Transverse colon (tissue), 4 donors: ENCODE results near the gene HSD11B2. TPM values are rescaled to one million over a fixed set of nuclear protein-coding genes. Genes with fewer than 3 reads are reported as not detected.
A peak's percentile ranks its signal among the peaks of the same experiment; 100 is the strongest.

Experiments used
- DNase-seq: peaks from one replicate; pipeline ENCODE4 v3.0.0-alpha.2; 2019
- H3K27ac ChIP-seq, 4 donors: fragments of 200-600 bp; sonication (generic); 2 replicates each; pipeline ENCODE4 v1.5.1; 2016 to 2018; ENCODE audit warnings: inconsistent platforms in 4 of 4
- H3K27me3 ChIP-seq: fragments of 200-600 bp; sonication (generic); 2 replicates; pipeline ENCODE4 v1.5.1; 2017; ENCODE audit warnings: inconsistent platforms
- H3K36me3 ChIP-seq, 4 donors: fragments of 200-600 bp; sonication (generic); 2 replicates each; pipeline ENCODE4 v1.5.1; 2017 to 2019; ENCODE audit warnings: inconsistent platforms in 4 of 4
- H3K4me1 ChIP-seq, 4 donors: fragments of 200-600 bp; sonication (generic); 2 replicates each; pipeline ENCODE4 v1.5.1; 2017 to 2020; ENCODE audit warnings: inconsistent platforms in 4 of 4
- H3K4me3 ChIP-seq, 4 donors: fragments of 200-600 bp; sonication (generic); 1 replicate in 1 of 4; 2 replicates in 3 of 4; pipeline versions ENCODE4 v1.5.1 to v1.6.1; 2017 to 2019; ENCODE audit warnings: inconsistent platforms in 4 of 4
- H3K9me3 ChIP-seq, 2 donors: fragments of 200-600 bp; sonication (generic); 2 replicates each; pipeline ENCODE4 v1.5.1; 2017 to 2019; ENCODE audit warnings: inconsistent platforms in 2 of 2
- CTCF ChIP-seq, 5 experiments: fragments of 200-600 bp in 3 of 5; fragments of 450-650 bp in 2 of 5; sonication (generic) in 3 of 5; IDR thresholded peaks; 1 replicate in 2 of 5; 2 replicates in 3 of 5; pipeline ENCODE4 v1.5.1; 2016 to 2017; ENCODE audit warnings: antibody characterized with exemption in 5 of 5, inconsistent platforms in 3 of 5, mild to moderate bottlenecking in 2 of 5, moderate library complexity in 1 of 5
- EP300 ChIP-seq: sonication (generic); formaldehyde crosslinking; IDR thresholded peaks from one replicate; pipeline ENCODE4 v1.6.1; 2017; ENCODE audit warnings: antibody characterized with exemption, low read depth
- POLR2A ChIP-seq: fragments of 450-650 bp; IDR thresholded peaks from one replicate; pipeline ENCODE4 v1.6.1; 2016; ENCODE audit warnings: antibody characterized with exemption, mild to moderate bottlenecking, moderate library complexity
- POLR2AphosphoS5 ChIP-seq, 3 donors: sonication (generic); formaldehyde crosslinking; IDR thresholded peaks; one replicate each; pipeline ENCODE4 v1.6.1; 2016; ENCODE audit warnings: antibody characterized with exemption in 3 of 3
- WGBS, 2 donors: methylation state at CpG; one replicate each; pipeline ENCODE4 v1.1.5; 2018; ENCODE audit warnings: low coverage in 1 of 2; 5-methylcytosine and 5-hydroxymethylcytosine counted together
- in situ Hi-C, 4 donors: fragments of 200-750 bp; cut with MboI; loops; one replicate each; pipeline versions ENCODE4 v1.15.0 to v1.15.1; 2017; ENCODE audit warnings: low sequenced_read_pairs in 3 of 4, low pct_ligation_motif_present in 1 of 4, low pct_unique_long_range_greater_than_20kb in 1 of 4
- intact Hi-C: fragments of 100-400 bp; cut with DNase I; formaldehyde crosslinking; loops from one replicate; pipeline ENCODE4 v1.15.1; 2023; ENCODE audit warnings: low total_unique reads
- total RNA-seq, 4 donors: library from RNA; depleted of rRNA; stranded (reverse); fragments of >200 nt; gene quantifications; one replicate each; pipeline ENCODE4 v1.1.0, GENCODE V29; 2016

The HSD11B2 gene
- total RNA-seq, 4 donors from 2014 or later, result 667 to 1,081 (median 790) TPM

- TF ChIP-seq EP300 (no peak), POLR2AphosphoS5 (IDR thresholded peaks at IDR 0.05) (peak; percentile 68 to 89 (median 88)), POLR2A (peak; percentile 88), CTCF (IDR thresholded peaks at IDR 0.05) (no peak)
- 57 to 59% methylated on average over 1 to 5 of the region's 5 CpGs for WGBS, 2 donors
- Histone ChIP-seq H3K27me3 (no peaks in the 10 kb centered on the region), H3K9me3 (no peaks in the 10 kb centered on the region), H3K27ac (peak overlapping the region; percentile 90 to 95 (median 94)), H3K36me3 (no peaks in the 10 kb centered on the region), H3K4me1 (peaks cover 66 to 76% (median 75%) of the 10 kb centered on the region in 4 donors), H3K4me3 (no peak overlapping the region)
- peak; percentile 83 for DNase-seq
- in situ Hi-C loops, result no loop called here
- intact Hi-C loops, result no loop called here
Observed at GRCh38 chr16:67463059-67463458, 32.1 kb downstream of the HSD11B2 start.

GRCh38 chr16:67463691-67464090, 32.8 kb downstream of the HSD11B2 start:
- DNase-seq, result no peak
- H3K4me3 ChIP-seq, result no peak overlapping the region
- H3K27ac ChIP-seq, result peak overlapping the region; percentile 90 to 95 (median 94)
- peaks cover 62 to 70% (median 70%) of the 10 kb centered on the region in 4 donors for H3K4me1 ChIP-seq
- no peak for TF ChIP-seq POLR2AphosphoS5 (IDR thresholded peaks at IDR 0.05)
- TF ChIP-seq CTCF (IDR thresholded peaks at IDR 0.05), result no peak
- no peak for TF ChIP-seq POLR2A
- no peak for TF ChIP-seq EP300
- intact Hi-C loops (loop anchor here (2.0 kb wide), 1 partner anchor 35 kb away; no protein-coding TSS in a partner anchor), in situ Hi-C loops (no loop called here)
- H3K9me3 ChIP-seq, result no peaks in the 10 kb centered on the region
- H3K36me3 ChIP-seq, result no peaks in the 10 kb centered on the region
- H3K27me3 ChIP-seq, result no peaks in the 10 kb centered on the region
- WGBS, 2 donors, result 94% methylated on average over 4 of the region's 4 CpGs; no CpG with 5 or more reads in 1 of the 2 donors

GRCh38 chr16:67464565-67464964, 33.6 kb downstream of the HSD11B2 start:
- no peak for TF ChIP-seq EP300
- no peak for TF ChIP-seq CTCF (IDR thresholded peaks at IDR 0.05)
- no peak for TF ChIP-seq POLR2A
- TF ChIP-seq POLR2AphosphoS5 (IDR thresholded peaks at IDR 0.05), result no peak
- 83% methylated on average over 2 of the region's 2 CpGs; no CpG with 5 or more reads in 1 of the 2 donors for WGBS, 2 donors
- Histone ChIP-seq H3K27me3 (no peaks in the 10 kb centered on the region), H3K27ac (peak overlapping the region; percentile 90 to 95 (median 94)), H3K9me3 (no peaks in the 10 kb centered on the region), H3K36me3 (no peaks in the 10 kb centered on the region), H3K4me1 (peaks cover 53 to 66% (median 61%) of the 10 kb centered on the region in 4 donors), H3K4me3 (no peak overlapping the region)
- in situ Hi-C loops (no loop called here), intact Hi-C loops (loop anchor here (2.0 kb wide), 1 partner anchor 36 kb away; no protein-coding TSS in a partner anchor)
- DNase-seq, result no peak

GRCh38 chr16:67466581-67466980, 35.7 kb downstream of the HSD11B2 start:
- no peak overlapping the region for H3K4me3 ChIP-seq
- no peaks in the 10 kb centered on the region for H3K27me3 ChIP-seq
- no peaks in the 10 kb centered on the region for H3K9me3 ChIP-seq
- no peak for DNase-seq
- TF ChIP-seq POLR2AphosphoS5 (IDR thresholded peaks at IDR 0.05) (no peak), CTCF (IDR thresholded peaks at IDR 0.05) (no peak), POLR2A (no peak)
- in situ Hi-C loops, result no loop called here
- WGBS, 2 donors, result 75 to 82% methylated on average over 5 to 6 of the region's 6 CpGs
- peaks cover 38 to 59% (median 44%) of the 10 kb centered on the region in 4 donors for H3K4me1 ChIP-seq
- H3K27ac ChIP-seq, result no peak overlapping the region
- H3K36me3 ChIP-seq, result no peaks in the 10 kb centered on the region
- intact Hi-C loops, result no loop called here
